GM04503 (cell line): Measurements from ENCODE around the gene MPP1.

Experiments used
- DNase-seq: peaks from one replicate; pipeline ENCODE4 v3.0.0-alpha.2; 2012; ENCODE audit warnings: low read depth

MPP1 gene

DNA sequence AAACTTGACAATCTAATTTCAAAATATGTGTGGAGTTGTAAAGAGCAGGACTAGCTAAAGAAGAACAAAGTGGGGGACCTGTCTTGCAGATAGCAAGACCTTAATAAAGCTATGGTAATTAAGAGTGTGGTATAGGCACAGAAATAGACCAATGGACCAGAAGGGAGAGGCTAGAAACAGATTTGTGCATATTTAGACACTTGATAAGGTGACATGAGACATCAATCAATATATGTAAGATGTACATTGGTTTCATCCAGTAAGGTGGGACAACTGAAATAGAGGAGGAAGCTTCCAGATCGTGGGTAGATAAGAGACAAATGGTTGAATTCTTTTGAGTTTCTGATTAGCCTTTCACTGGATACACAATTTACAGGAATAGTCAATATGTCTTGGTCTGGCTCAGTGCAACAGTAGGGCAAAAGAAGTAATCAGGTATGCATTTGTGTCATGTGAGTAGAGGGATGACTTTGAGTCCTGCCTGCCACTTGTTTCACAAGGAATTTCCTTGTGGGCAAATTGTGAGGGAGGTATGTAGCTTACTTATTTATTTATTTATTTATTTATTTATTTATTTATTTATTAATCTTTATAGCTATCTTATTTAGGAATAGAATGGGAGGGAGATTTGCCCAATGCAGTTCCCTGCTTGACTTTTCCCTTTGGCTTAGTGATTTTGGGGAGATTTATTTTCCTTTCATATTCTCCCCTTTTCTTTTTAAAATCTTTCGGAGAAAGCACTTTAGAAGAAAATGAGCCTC lies 7.2 kb upstream of the MPP1 start:
- no peak for DNase-seq

- no peak for DNase-seq
These were observed 4.8 kb upstream of the MPP1 start for GRCh38 chrX:154809939-154810665.

DNA sequence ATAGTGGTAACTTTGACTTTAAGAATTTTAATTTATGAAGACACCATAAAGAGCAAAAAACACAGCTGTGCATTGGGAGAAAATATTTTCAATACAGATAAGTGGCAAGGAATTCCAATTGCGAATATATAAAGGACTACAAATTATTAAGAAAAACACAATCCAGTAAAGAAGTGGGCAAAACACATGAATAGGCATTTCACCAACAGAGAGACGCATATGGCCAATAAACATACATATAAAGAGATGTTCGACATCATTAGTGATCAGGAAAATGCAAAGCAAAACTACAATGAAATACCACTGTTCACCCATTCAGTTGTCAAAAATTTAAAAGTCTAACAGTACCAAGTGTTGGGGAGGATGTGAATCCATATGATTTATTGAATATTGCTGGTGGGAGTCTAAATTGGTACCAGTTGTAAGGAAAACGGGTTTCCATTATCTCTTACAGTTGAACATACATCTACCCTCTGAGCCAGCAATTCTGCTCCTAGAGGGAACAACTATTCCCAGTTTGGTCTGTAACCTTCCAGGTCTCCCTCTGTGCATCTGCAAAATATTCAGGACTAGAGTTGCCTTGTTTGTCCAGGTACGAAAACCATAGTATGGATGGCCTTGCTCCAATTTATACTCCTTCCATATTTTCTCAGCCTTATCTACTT lies 1.7 kb upstream of the MPP1 start:
- DNase-seq = no peak

DNA sequence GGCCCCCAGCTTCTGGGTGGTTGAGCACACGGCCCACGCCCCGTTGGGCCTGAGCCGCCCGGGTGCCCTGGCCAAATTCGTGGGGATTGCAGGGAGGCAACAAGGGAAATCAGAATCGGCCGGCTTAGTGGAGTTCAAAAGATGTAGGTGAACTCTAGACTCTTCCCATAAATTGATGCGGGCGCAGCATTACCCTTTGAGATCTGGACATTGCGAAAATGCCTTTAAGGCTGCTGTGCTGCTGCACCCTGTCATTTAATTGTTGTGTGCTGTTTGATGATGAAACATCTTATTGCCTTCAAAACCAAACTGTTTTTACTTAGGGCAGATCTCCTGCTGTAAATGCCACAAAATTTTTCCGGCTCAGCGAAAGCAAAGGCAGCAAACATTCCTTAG lies 409 bp upstream of the MPP1 start:
- no peak for DNase-seq

GRCh38 chrX:154804261-154804956 lies 876 bp downstream of the MPP1 start:
- DNase-seq = no peak

DNA sequence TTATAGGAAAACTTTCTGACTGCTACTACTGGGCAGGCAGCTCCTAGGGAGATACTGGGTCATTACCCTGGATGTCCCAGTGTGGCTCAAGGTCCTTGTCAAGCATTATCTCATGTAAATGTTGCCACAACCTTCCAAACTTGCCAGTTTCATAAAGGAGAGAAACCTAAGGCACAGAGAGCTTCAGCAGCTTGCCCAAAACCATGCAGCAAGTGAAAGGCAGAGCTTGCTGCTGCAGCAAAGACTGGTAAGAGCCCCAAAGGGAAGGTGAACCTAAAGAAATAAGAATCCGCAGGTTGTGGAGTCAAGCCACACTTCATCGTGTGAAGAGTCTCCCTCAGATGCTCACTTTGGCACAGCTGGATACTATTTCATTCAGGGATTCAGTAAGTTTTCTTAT lies 2.3 kb downstream of the MPP1 start:
- no peak for DNase-seq

DNA sequence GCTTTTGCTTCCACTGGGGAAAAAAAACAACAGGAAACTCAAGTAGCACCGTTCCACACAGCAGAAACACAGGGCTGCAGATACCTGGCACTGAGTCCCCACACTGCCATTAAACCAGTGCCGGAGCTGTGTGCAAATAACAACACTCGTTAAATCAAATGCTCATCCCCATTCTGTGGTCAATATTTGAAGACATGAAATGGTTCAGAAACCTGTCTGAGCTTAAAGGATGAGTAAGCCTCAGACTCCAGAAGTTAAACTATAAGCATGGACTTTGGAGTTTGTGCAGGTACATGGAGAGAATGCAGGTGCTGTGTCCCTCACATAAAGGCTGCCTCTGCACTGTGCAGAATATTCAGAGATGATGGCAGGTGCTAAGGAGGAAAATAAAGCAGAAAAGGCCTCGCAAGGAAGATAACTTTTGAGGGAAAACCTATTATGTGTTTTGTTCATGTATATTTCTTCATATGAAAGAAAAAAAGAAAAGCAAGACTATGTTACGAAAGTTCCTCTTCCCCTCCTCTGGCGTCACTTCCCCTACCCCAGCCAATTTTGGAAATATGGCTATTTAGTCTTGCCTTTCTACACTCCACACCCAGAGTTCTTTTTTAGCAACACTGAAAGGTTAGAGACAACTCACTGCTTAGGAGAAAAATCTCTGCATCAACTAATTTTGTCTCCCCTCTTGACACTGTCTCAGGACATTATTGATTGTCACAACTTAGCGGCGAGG lies 4.6 kb downstream of the MPP1 start:
- DNase-seq = no peak

- no peak for DNase-seq
These were observed 5.5 kb downstream of the MPP1 start for GRCh38 chrX:154799556-154800348.

- DNase-seq = no peak
These were observed 8.3 kb downstream of the MPP1 start for GRCh38 chrX:154797006-154797405.

- no peak for DNase-seq
These were observed 10.3 kb downstream of the MPP1 start for GRCh38 chrX:154795016-154795415.

DNA sequence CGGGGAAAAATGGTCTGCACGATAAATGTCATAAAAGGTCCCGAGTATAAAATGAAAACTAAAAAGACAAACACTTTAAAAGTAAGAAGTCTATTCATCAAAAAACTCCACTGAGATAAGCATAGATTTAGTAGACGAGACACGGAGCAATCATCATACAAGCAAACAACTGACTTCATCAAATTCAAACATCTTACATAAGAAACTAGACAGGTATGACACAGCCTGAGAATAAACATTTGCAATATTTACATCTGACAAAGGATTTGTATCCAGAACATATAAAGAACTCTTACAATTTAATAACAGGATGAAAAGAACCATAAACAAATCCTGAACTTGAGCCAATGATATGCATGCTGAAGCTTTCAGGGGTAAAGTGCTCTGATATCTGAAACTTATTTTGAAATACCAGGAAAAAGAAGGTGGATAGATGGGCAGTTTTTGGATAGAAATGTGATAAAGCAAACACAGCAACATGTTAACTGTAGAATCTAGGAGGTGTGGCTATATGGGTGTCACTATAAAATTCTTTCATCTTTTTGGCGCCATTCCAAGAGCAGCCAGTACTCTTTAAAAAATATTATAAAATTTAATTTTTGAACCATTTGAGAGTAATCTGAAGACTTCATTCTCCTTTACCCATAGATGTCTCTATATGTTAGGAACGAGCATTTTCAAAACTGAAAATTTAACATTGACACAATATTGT lies 12.0 kb downstream of the MPP1 start:
- no peak for DNase-seq

GRCh38 chrX:154791939-154792338 lies 13.3 kb downstream of the MPP1 start:
- DNase-seq = no peak

DNA sequence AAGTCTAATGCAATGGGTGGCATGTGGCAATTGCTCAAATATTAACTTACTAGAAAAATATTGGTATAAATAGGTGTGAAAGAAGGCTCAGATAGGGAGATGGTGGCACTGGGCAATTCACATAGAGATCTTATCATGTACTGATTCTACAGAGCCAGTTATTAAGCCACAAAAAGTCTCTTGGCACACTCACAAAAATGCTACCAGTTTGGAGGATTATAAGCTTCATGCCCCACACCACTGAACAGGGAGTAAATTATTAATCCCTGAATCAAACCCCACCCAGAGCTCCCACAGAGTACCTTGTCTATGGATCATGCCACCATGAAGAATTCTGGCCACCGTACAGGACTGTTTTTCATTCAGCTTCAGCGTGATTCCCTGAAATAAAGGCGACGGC lies 13.8 kb downstream of the MPP1 start:
- DNase-seq = no peak

GRCh38 chrX:154785716-154786115 lies 19.6 kb downstream of the MPP1 start:
- no peak for DNase-seq

DNA sequence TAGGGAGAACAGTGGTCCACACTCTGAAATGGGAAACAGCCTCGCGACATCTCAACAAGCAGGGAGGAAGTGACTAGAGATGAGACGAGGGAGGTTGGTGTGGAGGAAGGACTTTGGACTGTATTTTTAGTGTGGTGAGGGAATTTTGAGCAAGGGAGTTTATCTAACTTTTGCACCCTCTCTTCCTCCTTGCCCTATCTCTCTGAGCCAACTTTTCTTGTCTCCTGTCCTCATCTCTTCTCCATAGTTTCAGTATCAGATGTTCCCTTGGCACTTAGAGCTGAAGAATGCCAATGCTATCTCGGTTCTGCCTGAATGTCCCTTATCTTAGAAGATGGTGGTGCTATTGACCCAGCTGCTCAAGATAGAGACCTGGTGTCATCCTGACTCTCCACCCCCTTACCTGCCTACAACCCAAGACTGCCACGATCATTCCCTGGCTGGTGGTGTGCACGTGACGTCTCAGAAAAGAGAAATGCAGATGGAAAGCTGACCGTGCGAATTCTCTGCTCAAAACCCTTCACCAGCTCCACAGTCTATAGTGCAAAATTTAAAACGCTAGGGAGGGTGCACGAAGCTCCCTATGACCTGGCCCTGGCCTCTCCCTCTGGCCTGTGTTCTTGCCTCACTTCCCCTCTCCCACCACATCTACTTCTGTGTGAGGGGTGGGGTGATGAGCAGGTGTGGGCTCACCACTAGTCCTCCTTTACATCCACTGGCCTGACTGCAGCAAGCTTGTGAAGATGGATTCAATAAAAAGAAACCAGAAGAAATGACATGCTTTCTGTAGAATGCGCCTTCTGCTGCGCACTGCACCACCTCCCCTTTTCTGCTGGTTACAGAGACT lies 20.9 kb downstream of the MPP1 start:
- DNase-seq = no peak

DNA sequence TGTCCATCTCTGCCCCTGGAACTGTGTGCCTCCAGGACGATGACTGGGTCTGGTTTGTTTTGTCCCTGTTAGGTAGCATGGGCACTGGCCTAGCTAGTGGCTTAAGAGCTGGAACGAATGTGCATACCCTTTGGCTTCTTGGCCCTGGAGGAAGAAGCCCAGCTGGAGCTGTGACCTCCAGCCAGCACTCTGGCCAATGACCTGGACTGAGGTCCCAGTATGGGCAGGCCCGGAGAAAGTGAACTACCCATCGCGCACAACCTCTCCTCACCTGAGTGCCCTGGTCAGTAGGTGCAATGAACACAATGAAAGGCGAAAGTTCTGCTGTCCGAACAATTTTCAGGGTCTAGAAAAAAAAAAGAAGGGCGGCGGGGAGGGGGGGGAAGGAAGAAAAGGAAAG lies 24.3 kb downstream of the MPP1 start:
- no peak for DNase-seq

- DNase-seq = peak; percentile 46
These were observed 26.0 kb downstream of the MPP1 start for GRCh38 chrX:154779261-154779660.

GRCh38 chrX:154776753-154777152 lies 28.5 kb downstream of the MPP1 start:
- no peak for DNase-seq
